ENCODE data around the gene EBPL.

EBPL gene

GRCh38 chr13:49635599-49636433, 55.5 kb downstream of the EBPL start:
- peak in 1 of 2 experiments; percentile 23 for DNase-seq
- TF ChIP-seq GATA1 (IDR thresholded peaks at IDR 0.05; ENCODE audit: low read depth, low read length), result no peak
- no peak for TF ChIP-seq POLR2A (IDR thresholded peaks at IDR 0.05; ENCODE audit: low read length)

- DNase-seq, result no peak
- TF ChIP-seq POLR2A (IDR thresholded peaks at IDR 0.05; ENCODE audit: low read length), result no peak
- TF ChIP-seq GATA1 (IDR thresholded peaks at IDR 0.05; ENCODE audit: low read depth, low read length), result no peak
These were observed 57.6 kb downstream of the EBPL start for GRCh38 chr13:49633710-49634109.

GRCh38 chr13:49632156-49632555, 59.1 kb downstream of the EBPL start:
- DNase-seq, result no peak
- no peak for TF ChIP-seq GATA1 (IDR thresholded peaks at IDR 0.05; ENCODE audit: low read depth, low read length)
- TF ChIP-seq POLR2A (IDR thresholded peaks at IDR 0.05; ENCODE audit: low read length), result no peak

- peak in 1 of 2 experiments; percentile 11 for DNase-seq
- no peak for TF ChIP-seq POLR2A (IDR thresholded peaks at IDR 0.05; ENCODE audit: low read length)
- TF ChIP-seq GATA1 (IDR thresholded peaks at IDR 0.05; ENCODE audit: low read depth, low read length), result no peak
These were observed 60.7 kb downstream of the EBPL start for GRCh38 chr13:49630580-49630979.

- TF ChIP-seq POLR2A (IDR thresholded peaks at IDR 0.05; ENCODE audit: low read length) (no peak), GATA1 (IDR thresholded peaks at IDR 0.05; ENCODE audit: low read depth, low read length) (no peak)
- no peak for DNase-seq
These were observed 61.3 kb downstream of the EBPL start for GRCh38 chr13:49629947-49630346.

GRCh38 chr13:49629196-49629938, 61.9 kb downstream of the EBPL start:
- DNase-seq, result no peak
- TF ChIP-seq POLR2A (IDR thresholded peaks at IDR 0.05; ENCODE audit: low read length), result no peak
- TF ChIP-seq GATA1 (IDR thresholded peaks at IDR 0.05; ENCODE audit: low read depth, low read length), result no peak

GRCh38 chr13:49627831-49628652, 63.2 kb downstream of the EBPL start, which contains the start of gene ARL11:
Gene ARL11, plus strand, starts transcription at chr13:49628507. Its CDS starts 1,941 bp downstream, at chr13:49630448.
- DNase-seq, result peak; percentile 13 to 19
- TF ChIP-seq GATA1 (IDR thresholded peaks at IDR 0.05; ENCODE audit: low read depth, low read length) (no peak), POLR2A (IDR thresholded peaks at IDR 0.05; ENCODE audit: low read length) (no peak)

- DNase-seq, result no peak
- TF ChIP-seq POLR2A (IDR thresholded peaks at IDR 0.05; ENCODE audit: low read length) (no peak), GATA1 (IDR thresholded peaks at IDR 0.05; ENCODE audit: low read depth, low read length) (no peak)
These were observed 65.8 kb downstream of the EBPL start for GRCh38 chr13:49625392-49626079.

- TF ChIP-seq POLR2A (IDR thresholded peaks at IDR 0.05; ENCODE audit: low read length) (no peak), GATA1 (IDR thresholded peaks at IDR 0.05; ENCODE audit: low read depth, low read length) (no peak)
- no peak for DNase-seq
These were observed 67.1 kb downstream of the EBPL start for GRCh38 chr13:49624229-49624628.

- DNase-seq, result no peak
- no peak for TF ChIP-seq POLR2A (IDR thresholded peaks at IDR 0.05; ENCODE audit: low read length)
- no peak for TF ChIP-seq GATA1 (IDR thresholded peaks at IDR 0.05; ENCODE audit: low read depth, low read length)
These were observed 68.9 kb downstream of the EBPL start for GRCh38 chr13:49622174-49622946.

GRCh38 chr13:49620170-49620621, 71.1 kb downstream of the EBPL start:
- TF ChIP-seq GATA1 (IDR thresholded peaks at IDR 0.05; ENCODE audit: low read depth, low read length) (no peak), POLR2A (IDR thresholded peaks at IDR 0.05; ENCODE audit: low read length) (no peak)
- DNase-seq, result no peak

GRCh38 chr13:49616676-49617065, 74.6 kb downstream of the EBPL start:
- no peak for DNase-seq
- no peak for TF ChIP-seq GATA1 (IDR thresholded peaks at IDR 0.05; ENCODE audit: low read depth, low read length)
- TF ChIP-seq POLR2A (IDR thresholded peaks at IDR 0.05; ENCODE audit: low read length), result no peak
